ENCODE results near the gene ST6GALNAC2.

DNA sequence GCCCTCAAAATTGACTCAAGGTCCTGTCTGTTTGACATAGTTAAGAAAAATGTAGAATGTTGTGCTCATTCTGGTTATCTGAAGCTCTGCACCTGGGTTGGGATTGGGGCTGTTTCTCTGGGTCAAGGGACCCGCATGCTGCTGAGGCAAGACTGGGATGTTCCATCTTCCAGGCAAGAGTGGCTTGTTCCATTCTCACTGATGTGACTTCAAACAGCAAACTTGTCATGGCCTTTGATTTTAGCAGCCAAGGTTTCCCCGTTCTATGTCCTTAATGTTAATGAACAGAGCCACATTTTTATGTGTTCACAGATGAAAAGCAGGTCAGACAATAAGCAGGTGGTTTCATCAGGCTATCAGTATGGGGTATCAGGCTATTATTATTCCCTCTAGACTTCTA lies 32.2 kb upstream of the ST6GALNAC2 start:
- TF ChIP-seq CTCF (IDR thresholded peaks at IDR 0.05), result no peak
- TF ChIP-seq POLR2A (IDR thresholded peaks at IDR 0.05), result no peak
- TF ChIP-seq EP300 (IDR thresholded peaks at IDR 0.05), result no peak

Data from tibial nerve (tissue), 4 donors.